ENCODE results near the gene COL28A1.

GRCh38 chr7:7505915-7506314 lies 29.8 kb downstream of the COL28A1 start:
- TF ChIP-seq CTCF (IDR thresholded peaks at IDR 0.05) = no peak
- TF ChIP-seq POLR2A (IDR thresholded peaks at IDR 0.05) = no peak
- TF ChIP-seq POLR2AphosphoS5 (IDR thresholded peaks at IDR 0.05) = no peak
